A549 (cell line): ENCODE data around the gene ASH1L. TPM values are rescaled to one million over a fixed set of nuclear protein-coding genes. Genes with fewer than 3 reads are reported as not detected.

Source experiments
- ATAC-seq, 2 experiments: fragments of 200-7000 bp in 1 of 2; fragments of >200 bp in 1 of 2; cut with Nextera tagmentation in 1 of 2; cut with Tn5 transposase in 1 of 2; 3 replicates each; pipeline versions ENCODE4 v1.8.0 to v1.9.1; 2018 to 2020; ENCODE audit warnings: mild to moderate bottlenecking in 1 of 2, moderate library complexity in 1 of 2
- CTCF ChIA-PET: fragments of 300-600 bp; sonication (Branson Sonifier 250); formaldehyde crosslinking; extraction: SDS; loops from one replicate; lab custom pipeline; 2021; ENCODE audit warnings: antibody characterized with exemption, inconsistent platforms; lab: Yijun Ruan, JAX
- POLR2A ChIA-PET: fragments of 350-600 bp; formaldehyde crosslinking; extraction: SDS; loops from one replicate; lab custom pipeline; 2021; ENCODE audit warnings: antibody characterized with exemption, inconsistent platforms; lab: Yijun Ruan, JAX
- DNase-seq, 2 experiments: peaks; one replicate each; pipeline versions ENCODE4 v3.0.0 to v3.0.0-alpha.2; 2011 to 2016; ENCODE audit warnings: low read depth in 1 of 2, low spot score in 1 of 2
- FAIRE-seq: peaks from 2 replicates; lab custom pipeline; 2011; peaks lifted over from hg19 to GRCh38; lab: Jason Lieb, UNC
- H3K27ac ChIP-seq, 2 experiments: fragments of >200 bp; sonication (Bioruptor Twin); formaldehyde crosslinking; 3 replicates each; pipeline ENCODE4 v1.5.1; 2016 to 2017
- H3K4me1 ChIP-seq: fragments of >200 bp; sonication (Bioruptor Twin); formaldehyde crosslinking; 3 replicates; pipeline ENCODE4 v1.6.1; 2016
- H3K4me2 ChIP-seq: fragments of >200 bp; sonication (Bioruptor Twin); formaldehyde crosslinking; 3 replicates; pipeline ENCODE4 v1.6.1; 2016
- H3K4me3 ChIP-seq: fragments of >200 bp; sonication (Bioruptor Twin); formaldehyde crosslinking; 3 replicates; pipeline ENCODE4 v1.5.1; 2016
- H3K9me3 ChIP-seq: fragments of >200 bp; sonication (Bioruptor Twin); formaldehyde crosslinking; 3 replicates; pipeline ENCODE4 v1.6.1; 2016
- ATOH8 ChIP-seq: fragments of 250-450 bp; sonication (Bioruptor Pico); IDR thresholded peaks from 2 replicates; pipeline ENCODE4 v1.5.0; 2020; ENCODE audit warnings: low read depth, mild to moderate bottlenecking, moderate library complexity
- CBX8 ChIP-seq: fragments of 200-600 bp; sonication (generic); IDR thresholded peaks from 2 replicates; pipeline ENCODE4 v1.6.1; 2016
- CHD2 ChIP-seq: fragments of 150-350 bp; IDR thresholded peaks from 2 replicates; pipeline ENCODE4 v1.6.1; 2014; ENCODE audit warnings: low read length; ENCODE audit not compliant: partially characterized antibody
- CTCF ChIP-seq: fragments of >200 bp; sonication (Bioruptor Twin); formaldehyde crosslinking; IDR thresholded peaks from 3 replicates; pipeline ENCODE4 v1.5.1; 2016
- EHF ChIP-seq: fragments of 250-450 bp; sonication (Bioruptor Pico); IDR thresholded peaks from 2 replicates; pipeline ENCODE4 v1.5.0; 2020; ENCODE audit warnings: mild to moderate bottlenecking
- EHMT2 ChIP-seq: fragments of 200-600 bp; sonication (generic); IDR thresholded peaks from 2 replicates; pipeline ENCODE4 v1.6.1; 2016; ENCODE audit warnings: antibody characterized with exemption, low read depth, mild to moderate bottlenecking, moderate library complexity
- EP300 ChIP-seq, 2 experiments: fragments of >200 bp; sonication (Bioruptor Twin); formaldehyde crosslinking; IDR thresholded peaks; 2 replicates in 1 of 2; 3 replicates in 1 of 2; pipeline ENCODE4 v1.6.1; 2016 to 2017
- GATA3 ChIP-seq: IDR thresholded peaks from 2 replicates; pipeline ENCODE4 v1.6.1; 2012; ENCODE audit warnings: borderline replicate concordance
- HEYL ChIP-seq: fragments of 250-450 bp; sonication (Bioruptor Pico); IDR thresholded peaks from 2 replicates; pipeline ENCODE4 v1.8.0; 2021; ENCODE audit warnings: mild to moderate bottlenecking, moderate library complexity
- HOXA7 ChIP-seq: fragments of 250-450 bp; sonication (Bioruptor Pico); IDR thresholded peaks from 2 replicates; pipeline ENCODE4 v1.5.0; 2020; ENCODE audit warnings: mild to moderate bottlenecking, moderate library complexity
- HOXB5 ChIP-seq: fragments of 250-450 bp; sonication (Bioruptor Pico); IDR thresholded peaks from 2 replicates; pipeline ENCODE4 v1.5.0; 2020; ENCODE audit warnings: mild to moderate bottlenecking, moderate library complexity
- JUNB ChIP-seq: fragments of >200 bp; sonication (Bioruptor Twin); formaldehyde crosslinking; IDR thresholded peaks from 2 replicates; pipeline ENCODE4 v1.6.1; 2016
- MAFK ChIP-seq: fragments of 450-650 bp; IDR thresholded peaks from 2 replicates; pipeline ENCODE4 v1.6.1; 2014; ENCODE audit not compliant: partially characterized antibody
- MAX ChIP-seq: IDR thresholded peaks from 2 replicates; pipeline ENCODE4 v1.6.1; 2012
- MYC ChIP-seq: IDR thresholded peaks from 2 replicates; pipeline ENCODE4 v1.6.1; 2012; ENCODE audit warnings: mild to moderate bottlenecking, inconsistent platforms, low read length, improper control_type of control experiment, borderline replicate concordance
- PHF8 ChIP-seq: fragments of 200-600 bp; sonication (generic); IDR thresholded peaks from 2 replicates; pipeline ENCODE4 v1.6.1; 2016; ENCODE audit warnings: low read depth, mild to moderate bottlenecking, antibody characterized with exemption, moderate library complexity, borderline replicate concordance
- POLR2AphosphoS2 ChIP-seq: conservative IDR thresholded peaks from 2 replicates; pipeline ENCODE4 v1.6.1; 2012; ENCODE audit warnings: low read length, improper control_type of control experiment, inconsistent platforms
- RARB ChIP-seq: fragments of 250-450 bp; sonication (Bioruptor Pico); IDR thresholded peaks from 2 replicates; pipeline ENCODE4 v1.8.0; 2021; ENCODE audit warnings: mild to moderate bottlenecking, moderate library complexity
- REST ChIP-seq: fragments of 200-600 bp; sonication (generic); IDR thresholded peaks from 2 replicates; pipeline ENCODE4 v1.6.1; 2016; ENCODE audit warnings: antibody characterized with exemption, mild to moderate bottlenecking, moderate library complexity
- ZSCAN20 ChIP-seq: fragments of 250-450 bp; sonication (Bioruptor Pico); IDR thresholded peaks from 2 replicates; pipeline ENCODE4 v1.8.0; 2022; ENCODE audit warnings: mild to moderate bottlenecking, moderate library complexity
- WGBS: methylation state at CpG from one replicate; pipeline ENCODE4 v1.1.6; 2017; ENCODE audit errors: missing lambda C conversion rate; 5-methylcytosine and 5-hydroxymethylcytosine counted together
- polyA plus RNA-seq, 4 experiments: library from polyadenylated mRNA; depleted of rRNA in 3 of 4; stranded (reverse); fragments of >200 nt; fragmentation: RNase III in 1 of 4; extraction: RNeasy Plus Mini Kit Qiagen cat#74134 plus additional on column Dnase treatment in 1 of 4; gene quantifications; 2 replicates in 3 of 4; 3 replicates in 1 of 4; pipeline ENCODE4 v1.2.3, GENCODE V29; 2011 to 2017
- TF ChIP-seq, protein P1 (sequence below): IDR thresholded peaks from 2 replicates; pipeline ENCODE4 v1.6.1; 2012

The ASH1L gene
- polyA plus RNA-seq, 2 of the 4 experiments (the other 2 are of a cell fraction): 10.0 to 32.8 TPM

- no peak for ATAC-seq
- no peak overlapping the region for H3K4me2 ChIP-seq
- no peak for DNase-seq
- H3K4me3 ChIP-seq: no peak overlapping the region
- WGBS: 90% methylated on average over 4 of the region's 4 CpGs
- FAIRE-seq: no peak
- TF ChIP-seq HOXA7 (no peak), POLR2AphosphoS2 (no peak), ATOH8 (CRISPR knock-in tag) (no peak), MAFK (no peak), JUNB (no peak), CBX8 (no peak), EHMT2 (no peak), EP300 (IDR thresholded peaks at IDR 0.05) (no peak), REST (no peak)
- POLR2A ChIA-PET: no interaction called here
- CTCF ChIA-PET: interaction anchor here (0.9 kb wide), 1 partner anchor 50 kb away, joined by 3 read pairs; no protein-coding TSS in a partner anchor
- H3K9me3 ChIP-seq: no peaks in the 10 kb centered on the region
- no peak overlapping the region for H3K27ac ChIP-seq
- no peaks in the 10 kb centered on the region for H3K4me1 ChIP-seq
Measured at GRCh38 chr1:155458111-155458510, 104.5 kb downstream of the ASH1L start.

GRCh38 chr1:155457266-155457665 lies 105.3 kb downstream of the ASH1L start:
- ChIA-PET CTCF (interaction anchor here (1.5 kb wide), 1 partner anchor 15 kb away, joined by 4 read pairs; no protein-coding TSS in a partner anchor), POLR2A (no interaction called here)
- H3K4me1 ChIP-seq: no peaks in the 10 kb centered on the region
- H3K9me3 ChIP-seq: no peaks in the 10 kb centered on the region
- DNase-seq (no peak), FAIRE-seq (peak; percentile 72), ATAC-seq (no peak)
- no peak overlapping the region for H3K4me2 ChIP-seq
- 95% methylated on average over 2 of the region's 2 CpGs for WGBS
- H3K27ac ChIP-seq: no peak overlapping the region
- TF ChIP-seq HEYL (CRISPR knock-in tag) (no peak), MAX (no peak)
- no peak overlapping the region for H3K4me3 ChIP-seq

DNA sequence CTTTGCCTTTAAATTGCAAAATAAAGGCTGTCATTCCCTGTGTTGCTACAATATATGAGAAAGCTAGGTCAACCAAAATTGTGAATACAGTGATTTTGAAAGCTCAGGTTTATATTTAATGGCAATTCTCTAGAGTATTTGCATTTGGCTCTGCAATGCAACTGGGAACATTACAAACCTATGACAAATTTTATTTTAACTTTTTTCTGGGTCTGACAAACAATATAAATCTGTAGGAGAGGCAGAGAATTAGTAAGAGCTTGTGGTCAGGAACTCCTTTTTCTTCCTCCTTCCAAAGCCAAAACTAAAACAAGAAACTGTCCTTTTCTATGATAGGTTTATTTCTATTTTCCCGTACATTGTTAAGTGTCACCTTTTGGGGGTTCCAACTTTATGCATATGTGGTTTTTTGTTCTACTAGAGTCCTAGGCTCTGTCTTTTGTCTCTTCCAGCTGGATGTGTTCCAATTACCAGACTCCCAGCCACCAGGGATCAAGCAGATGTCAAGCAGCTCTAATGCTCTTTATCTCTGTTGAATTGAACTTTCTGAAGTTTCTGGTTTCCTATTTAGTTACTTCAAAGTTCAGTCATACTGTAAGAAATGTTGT lies 106.9 kb downstream of the ASH1L start:
- ChIA-PET CTCF (interaction anchor here (1.4 to 1.8 kb wide), 3 partner anchors 13 to 205 kb away, joined by 4 to 5 read pairs (median 5); no protein-coding TSS in a partner anchor), POLR2A (no interaction called here)
- Histone ChIP-seq H3K9me3 (no peaks in the 10 kb centered on the region), H3K4me1 (no peaks in the 10 kb centered on the region), H3K4me2 (no peak overlapping the region), H3K4me3 (no peak overlapping the region), H3K27ac (no peak overlapping the region)
- DNase-seq: no peak
- no peak for FAIRE-seq
- ATAC-seq: no peak
- 90% methylated on average over 1 of the region's 1 CpG for WGBS
- no peak for TF ChIP-seq POLR2AphosphoS2
- TF ChIP-seq PHF8: no peak
- no peak for TF ChIP-seq CTCF
- no peak for TF ChIP-seq ZSCAN20 (CRISPR knock-in tag)
- no peak for TF ChIP-seq GATA3
- TF ChIP-seq CBX8: no peak
- no peak for TF ChIP-seq HOXB5 (CRISPR knock-in tag)
- no peak for TF ChIP-seq EHF (CRISPR knock-in tag)
- TF ChIP-seq, protein P1, sequence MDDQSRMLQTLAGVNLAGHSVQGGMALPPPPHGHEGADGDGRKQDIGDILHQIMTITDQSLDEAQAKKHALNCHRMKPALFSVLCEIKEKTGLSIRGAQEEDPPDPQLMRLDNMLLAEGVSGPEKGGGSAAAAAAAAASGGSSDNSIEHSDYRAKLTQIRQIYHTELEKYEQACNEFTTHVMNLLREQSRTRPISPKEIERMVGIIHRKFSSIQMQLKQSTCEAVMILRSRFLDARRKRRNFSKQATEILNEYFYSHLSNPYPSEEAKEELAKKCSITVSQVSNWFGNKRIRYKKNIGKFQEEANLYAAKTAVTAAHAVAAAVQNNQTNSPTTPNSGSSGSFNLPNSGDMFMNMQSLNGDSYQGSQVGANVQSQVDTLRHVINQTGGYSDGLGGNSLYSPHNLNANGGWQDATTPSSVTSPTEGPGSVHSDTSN: no peak
- TF ChIP-seq MYC: no peak
- TF ChIP-seq MAFK: no peak
- TF ChIP-seq RARB: no peak
- no peak for TF ChIP-seq REST
- TF ChIP-seq CHD2: no peak
